Amniotic epithelial cell (primary cell): Measurements from ENCODE around the gene NR4A2.

Experiments
- DNase-seq: peaks from one replicate; pipeline ENCODE4 v3.0.0-alpha.2; 2010; ENCODE audit warnings: low read depth

Gene NR4A2

GRCh38 chr2:156340377-156340776 lies 7.9 kb upstream of the NR4A2 start:
- DNase-seq, result no peak

GRCh38 chr2:156339865-156340264 lies 7.3 kb upstream of the NR4A2 start:
- DNase-seq, result no peak

GRCh38 chr2:156339110-156339847 lies 6.8 kb upstream of the NR4A2 start:
- DNase-seq, result no peak

GRCh38 chr2:156338578-156338977 lies 6.1 kb upstream of the NR4A2 start:
- DNase-seq, result no peak

GRCh38 chr2:156334496-156335478 lies 2.3 kb upstream of the NR4A2 start:
- DNase-seq, result peak; percentile 76

GRCh38 chr2:156333951-156334495 lies 1.5 kb upstream of the NR4A2 start:
- DNase-seq, result peak; percentile 25

GRCh38 chr2:156333274-156333950 lies 891 bp upstream of the NR4A2 start:
- DNase-seq, result peak; percentile 7

- peak; percentile 41 for DNase-seq
Observed at GRCh38 chr2:156332284-156332533, 312 bp downstream of the NR4A2 start.

GRCh38 chr2:156331572-156332283 lies 793 bp downstream of the NR4A2 start:
- DNase-seq, result peak; percentile 80

- no peak for DNase-seq
Observed at GRCh38 chr2:156329927-156330726, 2.4 kb downstream of the NR4A2 start.

GRCh38 chr2:156329031-156329926 lies 3.2 kb downstream of the NR4A2 start:
- no peak for DNase-seq

GRCh38 chr2:156327835-156328695 lies 4.5 kb downstream of the NR4A2 start:
- no peak for DNase-seq

- no peak for DNase-seq
Observed at GRCh38 chr2:156326526-156327095, 5.9 kb downstream of the NR4A2 start.

- no peak for DNase-seq
Observed at GRCh38 chr2:156325688-156326525, 6.6 kb downstream of the NR4A2 start.

- DNase-seq, result no peak
Observed at GRCh38 chr2:156323754-156324153, 8.8 kb downstream of the NR4A2 start.

- DNase-seq, result no peak
Observed at GRCh38 chr2:156322686-156323231, 9.8 kb downstream of the NR4A2 start.

GRCh38 chr2:156322051-156322685 lies 10.4 kb downstream of the NR4A2 start:
- no peak for DNase-seq
